HEK293 (cell line): Measurements from ENCODE around the gene CDH23.

ENCODE experiments used
- CTCF ChIA-PET: fragments of 350-600 bp; formaldehyde crosslinking; extraction: SDS; loops from one replicate; lab custom pipeline; 2021; ENCODE audit warnings: antibody characterized with exemption; lab: Yijun Ruan, JAX
- POLR2A ChIA-PET: fragments of 300-600 bp; formaldehyde crosslinking; extraction: SDS; loops from one replicate; lab custom pipeline; 2020; ENCODE audit warnings: antibody characterized with exemption, inconsistent platforms; lab: Yijun Ruan, JAX
- H3K27ac ChIP-seq: fragments of 200-500 bp; sonication (Bioruptor generic); 2 replicates; pipeline ENCODE4 v1.5.1; 2014; ENCODE audit warnings: low read depth, low read length, control low read depth, inconsistent platforms; ENCODE audit errors: extremely low read depth
- H3K36me3 ChIP-seq, 2 experiments: fragments of 200-500 bp in 1 of 2; sonication (Bioruptor generic) in 1 of 2; 1 replicate in 1 of 2; 2 replicates in 1 of 2; pipeline ENCODE4 v1.5.1; 2014 to 2017; ENCODE audit warnings: inconsistent platforms in 2 of 2, low read length in 2 of 2; ENCODE audit not compliant: control insufficient read depth in 2 of 2, insufficient read depth in 1 of 2
- H3K4me1 ChIP-seq: fragments of 200-500 bp; sonication (Bioruptor generic); 2 replicates; pipeline ENCODE4 v1.5.1; 2014; ENCODE audit warnings: mild to moderate bottlenecking, low read length, inconsistent platforms; ENCODE audit not compliant: control insufficient read depth, insufficient read depth
- H3K4me3 ChIP-seq: 2 replicates; pipeline ENCODE4 v1.5.1; 2011; ENCODE audit warnings: low read depth, mild to moderate bottlenecking, control low read depth, low read length, moderate library complexity
- H3K9me3 ChIP-seq: fragments of 200-500 bp; sonication (Bioruptor generic); 2 replicates; pipeline ENCODE4 v1.5.1; 2014; ENCODE audit warnings: low read depth, low read length, inconsistent platforms; ENCODE audit not compliant: control insufficient read depth, insufficient read depth
- EGR2 ChIP-seq: fragments of 450-650 bp; formaldehyde crosslinking; IDR thresholded peaks from 2 replicates; pipeline ENCODE4 v1.5.1; 2016; ENCODE audit warnings: low read depth, missing biosample characterization, missing genetic modification characterization
- ELK4 ChIP-seq: IDR thresholded peaks from 2 replicates; pipeline ENCODE4 v1.6.1; 2011; ENCODE audit warnings: mild to moderate bottlenecking, low read depth, low read length, borderline replicate concordance
- GLIS1 ChIP-seq: fragments of 450-650 bp; formaldehyde crosslinking; IDR thresholded peaks from 2 replicates; pipeline ENCODE4 v1.5.1; 2016; ENCODE audit warnings: missing biosample characterization, missing genetic modification characterization
- KLF16 ChIP-seq: fragments of 450-650 bp; formaldehyde crosslinking; IDR thresholded peaks from 2 replicates; pipeline ENCODE4 v1.5.1; 2017; ENCODE audit warnings: missing biosample characterization, missing genetic modification characterization
- OSR2 ChIP-seq: fragments of 450-650 bp; formaldehyde crosslinking; IDR thresholded peaks from 2 replicates; pipeline ENCODE4 v1.5.1; 2016; ENCODE audit warnings: missing biosample characterization, missing genetic modification characterization
- PRDM6 ChIP-seq: fragments of 450-650 bp; formaldehyde crosslinking; IDR thresholded peaks from 2 replicates; pipeline ENCODE4 v1.5.1; 2017; ENCODE audit warnings: missing biosample characterization, missing genetic modification characterization
- REST ChIP-seq: fragments of 450-650 bp; formaldehyde crosslinking; IDR thresholded peaks from 2 replicates; pipeline ENCODE4 v1.5.1; 2016; ENCODE audit warnings: missing biosample characterization, missing genetic modification characterization
- ZBTB1 ChIP-seq: fragments of 450-650 bp; formaldehyde crosslinking; IDR thresholded peaks from 2 replicates; pipeline ENCODE4 v1.5.1; 2016; ENCODE audit warnings: missing biosample characterization, missing genetic modification characterization
- ZBTB21 ChIP-seq: fragments of 450-650 bp; formaldehyde crosslinking; IDR thresholded peaks from 2 replicates; pipeline ENCODE4 v1.5.1; 2017; ENCODE audit warnings: missing biosample characterization, missing genetic modification characterization
- ZBTB44 ChIP-seq: fragments of 450-650 bp; IDR thresholded peaks from 2 replicates; pipeline ENCODE4 v1.5.1; 2018; ENCODE audit warnings: missing biosample characterization, mild to moderate bottlenecking, missing genetic modification characterization
- ZFHX2 ChIP-seq: fragments of 450-650 bp; formaldehyde crosslinking; conservative IDR thresholded peaks from 2 replicates; pipeline ENCODE4 v1.5.1; 2016; ENCODE audit warnings: missing biosample characterization, missing genetic modification characterization
- ZFP37 ChIP-seq: fragments of 450-650 bp; formaldehyde crosslinking; IDR thresholded peaks from 2 replicates; pipeline ENCODE4 v1.5.1; 2016; ENCODE audit warnings: missing biosample characterization, missing genetic modification characterization
- ZNF138 ChIP-seq: fragments of 450-650 bp; formaldehyde crosslinking; IDR thresholded peaks from 2 replicates; pipeline ENCODE4 v1.5.1; 2016; ENCODE audit warnings: missing biosample characterization, missing genetic modification characterization, borderline replicate concordance
- ZNF211 ChIP-seq: fragments of 450-650 bp; formaldehyde crosslinking; IDR thresholded peaks from 2 replicates; pipeline ENCODE4 v1.5.1; 2016; ENCODE audit warnings: low read depth, missing biosample characterization, missing genetic modification characterization
- ZNF239 ChIP-seq: fragments of 450-650 bp; formaldehyde crosslinking; IDR thresholded peaks from 2 replicates; pipeline ENCODE4 v1.5.1; 2016; ENCODE audit warnings: missing biosample characterization, missing genetic modification characterization
- ZNF280D ChIP-seq: fragments of 450-650 bp; formaldehyde crosslinking; IDR thresholded peaks from 2 replicates; pipeline ENCODE4 v1.5.1; 2016; ENCODE audit warnings: missing biosample characterization, missing genetic modification characterization
- ZNF341 ChIP-seq: fragments of 450-650 bp; formaldehyde crosslinking; IDR thresholded peaks from 2 replicates; pipeline ENCODE4; 2016; ENCODE audit warnings: low read depth, missing biosample characterization, missing genetic modification characterization
- ZNF416 ChIP-seq: fragments of 450-650 bp; formaldehyde crosslinking; IDR thresholded peaks from 2 replicates; pipeline ENCODE4 v1.5.1; 2016; ENCODE audit warnings: missing biosample characterization, missing genetic modification characterization
- ZNF514 ChIP-seq: fragments of 450-650 bp; formaldehyde crosslinking; IDR thresholded peaks from 2 replicates; pipeline ENCODE4 v1.5.1; 2016; ENCODE audit warnings: missing biosample characterization, missing genetic modification characterization
- ZNF529 ChIP-seq: fragments of 450-650 bp; formaldehyde crosslinking; IDR thresholded peaks from 2 replicates; pipeline ENCODE4 v1.5.1; 2017; ENCODE audit warnings: missing genetic modification characterization, missing biosample characterization; ENCODE audit not compliant: insufficient replicate concordance
- ZNF558 ChIP-seq: fragments of 450-650 bp; formaldehyde crosslinking; IDR thresholded peaks from 2 replicates; pipeline ENCODE4 v1.5.1; 2016; ENCODE audit warnings: missing biosample characterization, missing genetic modification characterization
- ZNF660 ChIP-seq: fragments of 450-650 bp; IDR thresholded peaks from 2 replicates; pipeline ENCODE4 v1.5.1; 2018; ENCODE audit warnings: missing biosample characterization, mild to moderate bottlenecking, missing genetic modification characterization
- ZNF785 ChIP-seq: fragments of 450-650 bp; formaldehyde crosslinking; IDR thresholded peaks from 2 replicates; pipeline ENCODE4 v1.5.1; 2016; ENCODE audit warnings: missing biosample characterization, missing genetic modification characterization

The CDH23 gene

GRCh38 chr10:71664585-71664984 is 267.9 kb downstream of the CDH23 start (continued):
- TF ChIP-seq PRDM6 (tag by site-specific recombination) = no peak
- no peak for TF ChIP-seq ZNF514
- TF ChIP-seq OSR2 (tag by site-specific recombination) = no peak
- no peak for TF ChIP-seq ZNF280D
- no peak for TF ChIP-seq ZNF138
- no peak for TF ChIP-seq ZNF211 (tag by site-specific recombination)
- no peak for TF ChIP-seq ZNF660 (tag by site-specific recombination)
- TF ChIP-seq ZBTB21 (tag by site-specific recombination) = no peak
- no peak for TF ChIP-seq ZNF341
- no peak for TF ChIP-seq ZNF529 (tag by site-specific recombination)
- TF ChIP-seq ZBTB1 = no peak

GRCh38 chr10:71665456-71665855 is 268.7 kb downstream of the CDH23 start:
- Histone ChIP-seq H3K4me3 (no peak overlapping the region), H3K36me3 (no peaks in the 10 kb centered on the region), H3K4me1 (no peaks in the 10 kb centered on the region), H3K27ac (no peak overlapping the region), H3K9me3 (no peaks in the 10 kb centered on the region)
- ChIA-PET POLR2A (no interaction called here), CTCF (interaction anchor here (0.6 to 1.1 kb wide), 2 partner anchors 8 to 96 kb away, joined by 3 to 5 read pairs; no protein-coding TSS in a partner anchor)
- TF ChIP-seq ZNF785 (tag by site-specific recombination) = no peak
- TF ChIP-seq EGR2 (tag by site-specific recombination) = 0 out of 2 replicates have a peak, but pooled peaks have one; percentile 19

- no peaks in the 10 kb centered on the region for H3K9me3 ChIP-seq
- no peaks in the 10 kb centered on the region for H3K36me3 ChIP-seq
- no peaks in the 10 kb centered on the region for H3K4me1 ChIP-seq
- ChIA-PET POLR2A (no interaction called here), CTCF (interaction anchor here (0.5 to 1.3 kb wide), 4 partner anchors 13 to 363 kb away, joined by 3 read pairs; no protein-coding TSS in a partner anchor)
- H3K27ac ChIP-seq = no peak overlapping the region
- H3K4me3 ChIP-seq = no peak overlapping the region
- TF ChIP-seq ZNF558 (tag by site-specific recombination) = no peak
- TF ChIP-seq ZNF239 (tag by site-specific recombination) = no peak
- TF ChIP-seq ELK4 = no peak
- TF ChIP-seq GLIS1 (tag by site-specific recombination) = peak; percentile 54; the same call in 1 of the 2 replicates
- no peak for TF ChIP-seq ZBTB44 (tag by site-specific recombination)
- TF ChIP-seq ZNF416 (tag by site-specific recombination) = no peak
- no peak for TF ChIP-seq KLF16 (tag by site-specific recombination)
- peak; percentile 55 for TF ChIP-seq ZFHX2 (tag by site-specific recombination)
- no peak for TF ChIP-seq REST (tag by site-specific recombination)
- no peak for TF ChIP-seq ZFP37 (tag by site-specific recombination)
Observed at GRCh38 chr10:71666639-71667386, 270.1 kb downstream of the CDH23 start.
